ENCODE measurements around the gene NPHS2. TPM values are rescaled to one million over a fixed set of nuclear protein-coding genes. Genes with fewer than 3 reads are reported as not detected.

The NPHS2 gene
- total RNA-seq, 1 experiment from 2014 or later = not detected

- no peak for DNase-seq (ENCODE audit: low read depth, low spot score)
- TF ChIP-seq CTCF (IDR thresholded peaks at IDR 0.05) = no peak
- TF ChIP-seq REST (IDR thresholded peaks at IDR 0.05; ENCODE audit: insufficient read depth in 1 of 2, low read depth in 2 of 2, low read length in 1 of 2) = no peak
- no peak for TF ChIP-seq SIN3A (IDR thresholded peaks at IDR 0.05; ENCODE audit: borderline replicate concordance, insufficient read depth, low read depth, low read length)
- no peak for TF ChIP-seq POLR2AphosphoS5 (IDR thresholded peaks at IDR 0.05; ENCODE audit: low read depth, low read length)
- no peaks in the 10 kb centered on the region for H3K9me3 ChIP-seq (ENCODE audit: control insufficient read depth, insufficient read depth, low read depth, low read length)
- no peak overlapping the region for H3K4me3 ChIP-seq (ENCODE audit: low read depth in 2 of 2, low read length in 2 of 2)
- H3K27ac ChIP-seq (ENCODE audit: low read length) = no peak overlapping the region
- CTCF ChIA-PET = interaction anchor here (0.6 kb wide), 2 partner anchors 162 to 342 kb away, joined by 3 to 13 read pairs; no protein-coding TSS in a partner anchor
- H3K4me1 ChIP-seq (ENCODE audit: control insufficient read depth, insufficient read depth, low read length) = no peaks in the 10 kb centered on the region
- BruUV-seq (replicated peaks) = no TSS peak
- intact Hi-C loops (cut with micrococcal nuclease; ENCODE audit: unreplicated experiment) = loop anchor here (10.0 kb wide), 2 partner anchors 216 to 344 kb away; no protein-coding TSS in a partner anchor
- no peaks in the 10 kb centered on the region for H3K27me3 ChIP-seq (ENCODE audit: control insufficient read depth, insufficient read depth, low read length)
- POLR2A ChIA-PET = no interaction called here
- in situ Hi-C loops (cut with HindIII; ENCODE audit: low pct_unique_long_range_greater_than_20kb, low sequenced_read_pairs) = no loop called here
- H3K36me3 ChIP-seq (ENCODE audit: control insufficient read depth, insufficient read depth, low read length) = no peaks in the 10 kb centered on the region; the same call in 1 of the 2 replicates
- ATAC-seq = no peak
Observed at GRCh38 chr1:179598631-179599030, 22.9 kb upstream of the NPHS2 start.

- ATAC-seq (peak; percentile 88), DNase-seq (ENCODE audit: low read depth, low spot score) (no peak)
- CTCF ChIA-PET = interaction anchor here (0.7 kb wide), 1 partner anchor 1556 kb away, joined by 3 read pairs; no protein-coding TSS in a partner anchor
- no TSS peak for BruUV-seq (replicated peaks)
- TF ChIP-seq CTCF (IDR thresholded peaks at IDR 0.05) (peak; percentile 47), REST (IDR thresholded peaks at IDR 0.05; ENCODE audit: insufficient read depth in 1 of 2, low read depth in 2 of 2, low read length in 1 of 2) (no peak)
- Histone ChIP-seq H3K4me1 (ENCODE audit: control insufficient read depth, insufficient read depth, low read length) (peaks cover 4% of the 10 kb centered on the region; the same call in 1 of the 2 replicates), H3K27me3 (ENCODE audit: control insufficient read depth, insufficient read depth, low read length) (peaks cover 3% of the 10 kb centered on the region), H3K36me3 (ENCODE audit: control insufficient read depth, insufficient read depth, low read length) (no peaks in the 10 kb centered on the region; the same call in 1 of the 2 replicates), H3K4me3 (ENCODE audit: low read depth in 2 of 2, low read length in 2 of 2) (peak within 1 kb of the TSS; percentile 46 to 53), H3K27ac (ENCODE audit: low read length) (peak within 1 kb of the TSS; percentile 7; the same call in 1 of the 2 replicates), H3K9me3 (ENCODE audit: control insufficient read depth, insufficient read depth, low read depth, low read length) (no peaks in the 10 kb centered on the region)
- in situ Hi-C loops (cut with HindIII; ENCODE audit: low pct_unique_long_range_greater_than_20kb, low sequenced_read_pairs) = no loop called here
- POLR2A ChIA-PET = no interaction called here
- intact Hi-C loops (cut with micrococcal nuclease; ENCODE audit: unreplicated experiment) = loop anchor here (10.0 kb wide), 2 partner anchors 223 to 337 kb away; no protein-coding TSS in a partner anchor
Observed at GRCh38 chr1:179591592-179592580, 16.1 kb upstream of the NPHS2 start, which contains the start of gene TDRD5. Gene TDRD5, plus strand, starts transcription at chr1:179591832. Its CDS starts 784 bp downstream, at chr1:179592616.
